Measurements from ENCODE around the gene WDR59.

Gene WDR59

GRCh38 chr16:75024182-75024581, 39.3 kb upstream of the WDR59 start:
- Histone ChIP-seq H3K27me3 (ENCODE audit: control insufficient read depth, insufficient read depth, low read length) (no peaks in the 10 kb centered on the region), H3K79me2 (peaks cover 45% of the 10 kb centered on the region), H3K4me1 (peaks cover 5% of the 10 kb centered on the region), H3K27ac (no peak overlapping the region), H3K9me3 (ENCODE audit: control insufficient read depth, low read length) (no peaks in the 10 kb centered on the region), H3K4me3 (ENCODE audit: low read depth, low read length) (no peak overlapping the region), H2AFZ (no peak overlapping the region), H3K9ac (no peak overlapping the region), H3K36me3 (ENCODE audit: control insufficient read depth, insufficient read depth, low read length) (no peaks in the 10 kb centered on the region), H3K4me2 (ENCODE audit: low read length) (no peak overlapping the region)
- no peak for TF ChIP-seq CTCF (IDR thresholded peaks at IDR 0.05)

GRCh38 chr16:75023009-75023408, 38.1 kb upstream of the WDR59 start:
- Histone ChIP-seq H3K4me3 (ENCODE audit: low read depth, low read length) (no peak overlapping the region), H3K4me2 (ENCODE audit: low read length) (no peak overlapping the region), H3K9ac (no peak overlapping the region), H3K27ac (no peak overlapping the region), H3K9me3 (ENCODE audit: control insufficient read depth, low read length) (no peaks in the 10 kb centered on the region), H3K36me3 (ENCODE audit: control insufficient read depth, insufficient read depth, low read length) (no peaks in the 10 kb centered on the region), H3K79me2 (peaks cover 47% of the 10 kb centered on the region), H3K4me1 (peaks cover 3% of the 10 kb centered on the region), H3K27me3 (ENCODE audit: control insufficient read depth, insufficient read depth, low read length) (no peaks in the 10 kb centered on the region), H2AFZ (no peak overlapping the region)
- TF ChIP-seq CTCF (IDR thresholded peaks at IDR 0.05), result no peak

GRCh38 chr16:75022567-75022966, 37.6 kb upstream of the WDR59 start:
- Histone ChIP-seq H3K27ac (no peak overlapping the region), H3K4me1 (peaks cover 4% of the 10 kb centered on the region), H2AFZ (no peak overlapping the region), H3K9ac (no peak overlapping the region), H3K4me3 (ENCODE audit: low read depth, low read length) (no peak overlapping the region), H3K27me3 (ENCODE audit: control insufficient read depth, insufficient read depth, low read length) (no peaks in the 10 kb centered on the region), H3K79me2 (peaks cover 51% of the 10 kb centered on the region), H3K36me3 (ENCODE audit: control insufficient read depth, insufficient read depth, low read length) (no peaks in the 10 kb centered on the region), H3K9me3 (ENCODE audit: control insufficient read depth, low read length) (no peaks in the 10 kb centered on the region), H3K4me2 (ENCODE audit: low read length) (no peak overlapping the region)
- no peak for TF ChIP-seq CTCF (IDR thresholded peaks at IDR 0.05)

DNA sequence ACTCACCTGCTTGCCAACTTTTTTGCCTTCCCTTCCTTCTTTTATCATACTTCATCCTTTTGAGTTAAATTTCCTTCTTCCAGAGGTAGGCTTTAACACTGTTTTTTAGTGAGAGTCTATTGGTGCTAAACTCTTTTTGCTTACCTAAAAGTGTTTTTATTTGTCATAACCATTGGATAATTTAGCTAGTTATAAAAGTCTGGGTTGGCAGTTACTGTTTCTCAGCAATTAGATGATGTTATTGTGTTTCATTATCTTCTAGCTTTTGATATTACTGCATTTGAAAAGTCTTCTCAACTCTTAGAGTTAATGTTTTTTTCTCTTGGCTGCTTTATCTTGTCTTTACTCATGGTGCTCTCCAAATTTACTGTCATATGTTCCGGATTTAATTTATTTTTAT, 36.5 kb upstream of the WDR59 start:
- H3K4me1 ChIP-seq, result peaks cover 6% of the 10 kb centered on the region
- no peaks in the 10 kb centered on the region for H3K9me3 ChIP-seq (ENCODE audit: control insufficient read depth, low read length)
- peaks cover 50% of the 10 kb centered on the region for H3K79me2 ChIP-seq
- H2AFZ ChIP-seq, result no peak overlapping the region
- no peak overlapping the region for H3K4me2 ChIP-seq (ENCODE audit: low read length)
- TF ChIP-seq CTCF (IDR thresholded peaks at IDR 0.05), result no peak
- H3K36me3 ChIP-seq (ENCODE audit: control insufficient read depth, insufficient read depth, low read length), result no peaks in the 10 kb centered on the region
- no peak overlapping the region for H3K9ac ChIP-seq
- no peak overlapping the region for H3K4me3 ChIP-seq (ENCODE audit: low read depth, low read length)
- H3K27ac ChIP-seq, result no peak overlapping the region
- no peaks in the 10 kb centered on the region for H3K27me3 ChIP-seq (ENCODE audit: control insufficient read depth, insufficient read depth, low read length)

GRCh38 chr16:75019586-75019985, 34.7 kb upstream of the WDR59 start:
- Histone ChIP-seq H3K27me3 (ENCODE audit: control insufficient read depth, insufficient read depth, low read length) (no peaks in the 10 kb centered on the region), H3K79me2 (peaks cover 60% of the 10 kb centered on the region), H3K4me3 (ENCODE audit: low read depth, low read length) (no peak overlapping the region), H3K9ac (no peak overlapping the region), H3K36me3 (ENCODE audit: control insufficient read depth, insufficient read depth, low read length) (no peaks in the 10 kb centered on the region), H3K27ac (no peak overlapping the region), H3K9me3 (ENCODE audit: control insufficient read depth, low read length) (no peaks in the 10 kb centered on the region), H3K4me2 (ENCODE audit: low read length) (no peak overlapping the region), H2AFZ (no peak overlapping the region), H3K4me1 (peaks cover 3% of the 10 kb centered on the region)
- no peak for TF ChIP-seq CTCF (IDR thresholded peaks at IDR 0.05)
